ENCODE results near the gene OR2AK2.

The OR2AK2 gene

GRCh38 chr1:247964933-247965332, at the start of gene OR2AK2:
TSS of gene OR2AK2 (plus strand) at chr1:247965233. CDS start at chr1:247965377, 144 bp downstream.
- DNase-seq (ENCODE audit: low read depth in 1 of 2, low spot score in 1 of 2), result no peak

GRCh38 chr1:247919952-247920351, 45.1 kb upstream of the OR2AK2 start, which contains the start of gene OR2T8:
TSS of gene OR2T8 (plus strand) at chr1:247920252. CDS start at chr1:247921018, 766 bp downstream.
- no peak for DNase-seq (ENCODE audit: low read depth in 1 of 2, low spot score in 1 of 2)

GRCh38 chr1:247923941-247924340, 41.1 kb upstream of the OR2AK2 start:
- no peak for DNase-seq (ENCODE audit: low read depth in 1 of 2, low spot score in 1 of 2)

- no peak for DNase-seq (ENCODE audit: low read depth in 1 of 2, low spot score in 1 of 2)
Measured at GRCh38 chr1:247924868-247925267, 40.2 kb upstream of the OR2AK2 start, which contains the start of gene OR2AJ1. TSS of gene OR2AJ1 (plus strand) at chr1:247924889. CDS start at chr1:247933769, 8,880 bp downstream.

GRCh38 chr1:247933989-247934388, 31.0 kb upstream of the OR2AK2 start:
- DNase-seq (ENCODE audit: low read depth in 1 of 2, low spot score in 1 of 2), result no peak

- DNase-seq (ENCODE audit: low read depth in 1 of 2, low spot score in 1 of 2), result no peak
Measured at GRCh38 chr1:247935781-247936180, 29.3 kb upstream of the OR2AK2 start.

- no peak for DNase-seq (ENCODE audit: low read depth in 1 of 2, low spot score in 1 of 2)
Measured at GRCh38 chr1:247936415-247936814, 28.6 kb upstream of the OR2AK2 start.

GRCh38 chr1:247936965-247937734, 27.9 kb upstream of the OR2AK2 start:
- DNase-seq (ENCODE audit: low read depth in 1 of 2, low spot score in 1 of 2), result peak in 1 of 2 donors; percentile 89

- no peak for DNase-seq (ENCODE audit: low read depth in 1 of 2, low spot score in 1 of 2)
Measured at GRCh38 chr1:247942624-247943023, 22.4 kb upstream of the OR2AK2 start.

GRCh38 chr1:247948558-247948957, 16.5 kb upstream of the OR2AK2 start, which contains the start of gene OR2L8:
TSS of gene OR2L8 (plus strand) at chr1:247948858. CDS start at chr1:247948858, 0 bp downstream.
- no peak for DNase-seq (ENCODE audit: low read depth in 1 of 2, low spot score in 1 of 2)

- DNase-seq (ENCODE audit: low read depth in 1 of 2, low spot score in 1 of 2), result no peak
Measured at GRCh38 chr1:247953408-247953807, 11.6 kb upstream of the OR2AK2 start.

- no peak for DNase-seq (ENCODE audit: low read depth in 1 of 2, low spot score in 1 of 2)
Measured at GRCh38 chr1:247961791-247962190, 3.2 kb upstream of the OR2AK2 start.

- DNase-seq (ENCODE audit: low read depth in 1 of 2, low spot score in 1 of 2), result no peak
Measured at GRCh38 chr1:247962911-247963588, 2.0 kb upstream of the OR2AK2 start.

GRCh38 chr1:247966532-247967204, 1.6 kb downstream of the OR2AK2 start:
- DNase-seq (ENCODE audit: low read depth in 1 of 2, low spot score in 1 of 2), result no peak

- no peak for DNase-seq (ENCODE audit: low read depth in 1 of 2, low spot score in 1 of 2)
Measured at GRCh38 chr1:247992986-247993385, 28.0 kb downstream of the OR2AK2 start.

- no peak for DNase-seq (ENCODE audit: low read depth in 1 of 2, low spot score in 1 of 2)
Measured at GRCh38 chr1:247998811-247999210, 33.8 kb downstream of the OR2AK2 start.

- DNase-seq (ENCODE audit: low read depth in 1 of 2, low spot score in 1 of 2), result no peak
Measured at GRCh38 chr1:248000169-248000568, 35.1 kb downstream of the OR2AK2 start.

GRCh38 chr1:248007778-248008177, 42.7 kb downstream of the OR2AK2 start:
- DNase-seq (ENCODE audit: low read depth in 1 of 2, low spot score in 1 of 2), result no peak

GRCh38 chr1:248009681-248010080, 44.6 kb downstream of the OR2AK2 start:
- no peak for DNase-seq (ENCODE audit: low read depth in 1 of 2, low spot score in 1 of 2)

GRCh38 chr1:248013229-248013710, 48.2 kb downstream of the OR2AK2 start, which contains the start of gene OR2L5:
TSS of gene OR2L5 (plus strand) at chr1:248013660. CDS start at chr1:248021948, 8,288 bp downstream.
- no peak for DNase-seq (ENCODE audit: low read depth in 1 of 2, low spot score in 1 of 2)

- DNase-seq (ENCODE audit: low read depth in 1 of 2, low spot score in 1 of 2), result no peak
Measured at GRCh38 chr1:248015803-248016202, 50.8 kb downstream of the OR2AK2 start.
